Neural cell (in vitro differentiated cells): Measurements from ENCODE around the gene SCAI. TPM values are rescaled to one million over a fixed set of nuclear protein-coding genes. Genes with fewer than 3 reads are reported as not detected.

Experiments
- H2AFZ ChIP-seq: fragments of 200-600, 300-800 bp; sonication (generic), shearing (Covaris generic); 2 replicates; pipeline ENCODE4 v1.6.0; 2014; ENCODE audit warnings: low read depth, mild to moderate bottlenecking, antibody characterized with exemption, low read length, moderate library complexity
- H3F3A ChIP-seq: fragments of 200-600 bp; shearing (Covaris generic); 2 replicates; pipeline ENCODE4 v1.6.1; 2016; ENCODE audit warnings: mild to moderate bottlenecking, moderate library complexity, mixed read lengths, antibody characterized with exemption, low read length; ENCODE audit not compliant: insufficient read depth, poor library complexity, severe bottlenecking
- H3K27ac ChIP-seq: fragments of 200-600, 300-800 bp; sonication (generic), shearing (Covaris generic); 2 replicates; pipeline ENCODE4 v1.5.1; 2014; ENCODE audit warnings: mild to moderate bottlenecking, low read length, moderate library complexity
- H3K27me3 ChIP-seq: fragments of 300-800, 200-600 bp; sonication (generic), shearing (Covaris generic); 2 replicates; pipeline ENCODE4 v1.6.0; 2014; ENCODE audit warnings: mild to moderate bottlenecking, low read depth, low read length, moderate library complexity; ENCODE audit not compliant: insufficient read depth
- H3K36me3 ChIP-seq: fragments of 300-800, 200-600 bp; sonication (generic), shearing (Covaris generic); 2 replicates; pipeline ENCODE4 v1.5.1; 2014; ENCODE audit warnings: mild to moderate bottlenecking, antibody characterized with exemption, low read length, moderate library complexity; ENCODE audit not compliant: insufficient read depth
- H3K4me2 ChIP-seq: fragments of 300-800, 200-600 bp; sonication (generic), shearing (Covaris generic); 2 replicates; pipeline ENCODE4 v1.6.0; 2014; ENCODE audit warnings: mild to moderate bottlenecking, low read length
- H3K4me3 ChIP-seq: fragments of 300-800, 200-600 bp; sonication (generic), shearing (Covaris generic); 2 replicates; pipeline ENCODE4 v1.5.1; 2014; ENCODE audit warnings: mild to moderate bottlenecking, low read length, moderate library complexity
- H3K79me2 ChIP-seq: fragments of 200-600 bp; shearing (Covaris generic); replicated peaks from 2 replicates; pipeline ENCODE4 v1.6.0; 2014; ENCODE audit warnings: mild to moderate bottlenecking, low read length, moderate library complexity; ENCODE audit not compliant: insufficient read depth
- H3K9ac ChIP-seq: fragments of 300-800, 200-600 bp; sonication (generic), shearing (Covaris generic); 2 replicates; pipeline ENCODE4 v1.6.1; 2016; ENCODE audit warnings: mild to moderate bottlenecking, low read length, mixed read lengths
- H3K9me2 ChIP-seq: fragments of 200-600 bp; shearing (Covaris generic); 2 replicates; pipeline ENCODE4 v1.6.1; 2016; ENCODE audit warnings: mild to moderate bottlenecking, low read length, mixed read lengths; ENCODE audit not compliant: insufficient read depth
- H3K9me3 ChIP-seq: fragments of 200-600, 300-800 bp; sonication (generic), shearing (Covaris generic); 2 replicates; pipeline ENCODE4 v1.6.1; 2016; ENCODE audit warnings: mild to moderate bottlenecking, mixed run types, low read length, moderate library complexity, mixed read lengths
- H4K20me1 ChIP-seq: fragments of 200-600 bp; shearing (Covaris generic); 2 replicates; pipeline ENCODE4 v1.6.1; 2016; ENCODE audit warnings: mild to moderate bottlenecking, mixed run types; ENCODE audit not compliant: insufficient read depth
- EP300 ChIP-seq: fragments of 450-650 bp; conservative IDR thresholded peaks from 2 replicates; pipeline ENCODE4 v1.6.1; 2014; ENCODE audit warnings: antibody characterized with exemption, mild to moderate bottlenecking, moderate library complexity; ENCODE audit not compliant: poor library complexity, severe bottlenecking
- EZH2 ChIP-seq: fragments of 200-600, 300-800 bp; shearing (Covaris generic), sonication (generic); IDR thresholded peaks from 2 replicates; pipeline ENCODE4 v1.6.1; 2014; ENCODE audit warnings: antibody characterized with exemption, low read length, borderline replicate concordance, mild to moderate bottlenecking; ENCODE audit not compliant: insufficient read depth, poor library complexity, severe bottlenecking
- MXI1 ChIP-seq: fragments of 450-650 bp; conservative IDR thresholded peaks from 2 replicates; pipeline ENCODE4 v1.6.1; 2014; ENCODE audit warnings: antibody characterized with exemption, mild to moderate bottlenecking; ENCODE audit not compliant: poor library complexity, severe bottlenecking
- POLR2AphosphoS5 ChIP-seq: IDR thresholded peaks from 2 replicates; pipeline ENCODE4 v1.6.1; 2012
- RAD21 ChIP-seq: fragments of 450-650 bp; conservative IDR thresholded peaks from 2 replicates; pipeline ENCODE4 v1.6.1; 2014; ENCODE audit warnings: antibody characterized with exemption, mild to moderate bottlenecking, moderate library complexity
- REST ChIP-seq: IDR thresholded peaks from 2 replicates; pipeline ENCODE4 v1.6.1; 2012; ENCODE audit warnings: borderline replicate concordance
- SMC3 ChIP-seq: fragments of 450-650 bp; conservative IDR thresholded peaks from 2 replicates; pipeline ENCODE4 v1.6.1; 2014; ENCODE audit warnings: antibody characterized with exemption, mild to moderate bottlenecking, moderate library complexity; ENCODE audit not compliant: poor library complexity
- TAF1 ChIP-seq: IDR thresholded peaks from 2 replicates; pipeline ENCODE4 v1.6.1; 2012; ENCODE audit warnings: low read depth
- polyA plus RNA-seq: library from polyadenylated mRNA; depleted of rRNA; stranded (reverse); fragments of >200 nt; gene quantifications from 2 replicates; pipeline ENCODE4 v1.2.3, GENCODE V29; 2014
- TF ChIP-seq, protein P1 (sequence below): fragments of 450-650 bp; IDR thresholded peaks from 2 replicates; pipeline ENCODE4 v1.5.1; 2014; ENCODE audit warnings: antibody characterized with exemption, mild to moderate bottlenecking, moderate library complexity; ENCODE audit not compliant: poor library complexity, severe bottlenecking

Gene SCAI
- polyA plus RNA-seq, 1 donor from 2014 or later = 43.2 TPM

- Histone ChIP-seq H3K9me2 (no peaks in the 10 kb centered on the region), H3K27me3 (no peaks in the 10 kb centered on the region), H3K9me3 (no peaks in the 10 kb centered on the region), H3K4me2 (no peak overlapping the region), H3K27ac (no peak overlapping the region), H4K20me1 (no peaks in the 10 kb centered on the region), H3F3A (no peaks in the 10 kb centered on the region), H3K9ac (no peak overlapping the region), H2AFZ (no peak overlapping the region), H3K4me3 (peak overlapping the region; percentile 87), H3K79me2 (peaks cover 24% of the 10 kb centered on the region), H3K36me3 (peaks cover 5% of the 10 kb centered on the region)
- no peak for TF ChIP-seq RAD21
- no peak for TF ChIP-seq TAF1
- no peak for TF ChIP-seq SMC3
- no peak for TF ChIP-seq REST
Measured at GRCh38 chr9:125141751-125142150, 1.6 kb downstream of the SCAI start.

GRCh38 chr9:125141251-125141650 is 2.1 kb downstream of the SCAI start:
- H3K4me3 ChIP-seq = peak overlapping the region; percentile 87
- H2AFZ ChIP-seq = no peak overlapping the region
- H4K20me1 ChIP-seq = no peaks in the 10 kb centered on the region
- H3K9me3 ChIP-seq = no peaks in the 10 kb centered on the region
- TF ChIP-seq EZH2 (no peak), TAF1 (no peak), MXI1 (no peak), REST (no peak), SMC3 (no peak), EP300 (no peak), RAD21 (no peak), POLR2AphosphoS5 (no peak)
- TF ChIP-seq, protein P1, sequence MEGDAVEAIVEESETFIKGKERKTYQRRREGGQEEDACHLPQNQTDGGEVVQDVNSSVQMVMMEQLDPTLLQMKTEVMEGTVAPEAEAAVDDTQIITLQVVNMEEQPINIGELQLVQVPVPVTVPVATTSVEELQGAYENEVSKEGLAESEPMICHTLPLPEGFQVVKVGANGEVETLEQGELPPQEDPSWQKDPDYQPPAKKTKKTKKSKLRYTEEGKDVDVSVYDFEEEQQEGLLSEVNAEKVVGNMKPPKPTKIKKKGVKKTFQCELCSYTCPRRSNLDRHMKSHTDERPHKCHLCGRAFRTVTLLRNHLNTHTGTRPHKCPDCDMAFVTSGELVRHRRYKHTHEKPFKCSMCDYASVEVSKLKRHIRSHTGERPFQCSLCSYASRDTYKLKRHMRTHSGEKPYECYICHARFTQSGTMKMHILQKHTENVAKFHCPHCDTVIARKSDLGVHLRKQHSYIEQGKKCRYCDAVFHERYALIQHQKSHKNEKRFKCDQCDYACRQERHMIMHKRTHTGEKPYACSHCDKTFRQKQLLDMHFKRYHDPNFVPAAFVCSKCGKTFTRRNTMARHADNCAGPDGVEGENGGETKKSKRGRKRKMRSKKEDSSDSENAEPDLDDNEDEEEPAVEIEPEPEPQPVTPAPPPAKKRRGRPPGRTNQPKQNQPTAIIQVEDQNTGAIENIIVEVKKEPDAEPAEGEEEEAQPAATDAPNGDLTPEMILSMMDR = no peak
- no peak overlapping the region for H3K4me2 ChIP-seq
- no peak overlapping the region for H3K9ac ChIP-seq
- H3K9me2 ChIP-seq = no peaks in the 10 kb centered on the region
- H3K79me2 ChIP-seq = peaks cover 24% of the 10 kb centered on the region
- H3K27ac ChIP-seq = no peak overlapping the region
- peaks cover 5% of the 10 kb centered on the region for H3K36me3 ChIP-seq
- H3F3A ChIP-seq = no peaks in the 10 kb centered on the region
- no peaks in the 10 kb centered on the region for H3K27me3 ChIP-seq
